ENCODE measurements around the gene PARP4.

GRCh38 chr13:24495151-24495729, 17.3 kb downstream of the PARP4 start:
- no peak for TF ChIP-seq CTCF (IDR thresholded peaks at IDR 0.05 in 8 of 11, conservative IDR thresholded peaks at IDR 0.05 in 3 of 11)
- no peak for TF ChIP-seq POLR2A (IDR thresholded peaks at IDR 0.05)
- TF ChIP-seq POLR2AphosphoS5 (IDR thresholded peaks at IDR 0.05) = no peak
